Measurements from ENCODE around the gene SLC35E1. TPM values are rescaled to one million over a fixed set of nuclear protein-coding genes. Genes with fewer than 3 reads are reported as not detected.

SLC35E1 gene
- total and polyA plus RNA-seq, 2 of the 13 experiments (the other 11 are each of a cell fraction or from before 2014, with no cell fraction given) = 21.2 to 46.5 TPM

DNA sequence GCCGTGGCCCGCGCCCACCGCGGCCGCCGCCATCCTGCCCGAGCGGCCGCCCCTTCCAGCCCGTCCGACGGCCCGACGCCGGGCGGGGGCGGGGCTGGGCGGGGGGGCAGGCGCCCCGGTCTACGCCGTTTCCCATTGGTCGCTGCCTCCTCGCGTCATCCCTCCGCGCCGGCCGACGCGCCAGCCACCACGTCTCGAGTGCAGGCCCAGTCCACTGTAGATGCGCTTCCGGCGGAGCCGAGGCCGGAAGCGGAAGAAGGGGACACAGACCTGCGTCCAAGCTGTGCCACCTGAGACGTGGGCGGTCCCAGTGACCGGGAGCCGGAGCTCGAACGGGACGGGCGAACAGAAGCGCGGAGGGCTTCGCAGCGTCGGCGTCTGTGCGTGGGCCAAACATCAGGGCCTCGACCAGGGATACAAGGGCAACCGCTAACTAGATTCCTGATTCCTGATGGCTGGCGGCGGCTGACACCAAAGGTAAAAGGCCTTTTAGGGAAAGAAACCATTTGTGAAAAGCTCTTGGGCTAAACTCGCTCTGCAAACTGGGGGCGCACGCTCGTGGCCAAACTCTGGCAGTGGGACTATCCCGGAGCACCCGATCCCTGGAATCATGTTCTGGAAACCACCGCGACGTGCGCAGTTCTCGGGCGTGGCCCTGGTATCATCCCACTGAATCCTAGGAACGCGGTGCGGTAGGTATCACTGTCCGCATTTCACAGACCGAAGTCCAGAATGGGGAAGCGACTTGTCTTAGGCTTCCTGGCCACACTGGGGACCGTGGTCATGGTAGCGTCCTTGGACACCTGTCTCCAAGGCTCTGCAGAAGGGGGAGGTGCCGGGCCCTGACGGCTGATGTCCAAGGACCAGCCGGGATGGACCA, at the start of gene SLC35E1 (continued):
- TF ChIP-seq, protein P1, sequence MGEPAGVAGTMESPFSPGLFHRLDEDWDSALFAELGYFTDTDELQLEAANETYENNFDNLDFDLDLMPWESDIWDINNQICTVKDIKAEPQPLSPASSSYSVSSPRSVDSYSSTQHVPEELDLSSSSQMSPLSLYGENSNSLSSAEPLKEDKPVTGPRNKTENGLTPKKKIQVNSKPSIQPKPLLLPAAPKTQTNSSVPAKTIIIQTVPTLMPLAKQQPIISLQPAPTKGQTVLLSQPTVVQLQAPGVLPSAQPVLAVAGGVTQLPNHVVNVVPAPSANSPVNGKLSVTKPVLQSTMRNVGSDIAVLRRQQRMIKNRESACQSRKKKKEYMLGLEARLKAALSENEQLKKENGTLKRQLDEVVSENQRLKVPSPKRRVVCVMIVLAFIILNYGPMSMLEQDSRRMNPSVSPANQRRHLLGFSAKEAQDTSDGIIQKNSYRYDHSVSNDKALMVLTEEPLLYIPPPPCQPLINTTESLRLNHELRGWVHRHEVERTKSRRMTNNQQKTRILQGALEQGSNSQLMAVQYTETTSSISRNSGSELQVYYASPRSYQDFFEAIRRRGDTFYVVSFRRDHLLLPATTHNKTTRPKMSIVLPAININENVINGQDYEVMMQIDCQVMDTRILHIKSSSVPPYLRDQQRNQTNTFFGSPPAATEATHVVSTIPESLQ (CRISPR knock-in tag; conservative IDR thresholded peaks at IDR 0.05) = no peak
- TF ChIP-seq YEATS2 (CRISPR knock-in tag; IDR thresholded peaks at IDR 0.05; ENCODE audit: borderline replicate concordance) (peak; percentile 94), GPN1 (CRISPR knock-in tag; IDR thresholded peaks at IDR 0.05; ENCODE audit: borderline replicate concordance) (no peak), ZNF839 (CRISPR knock-in tag; IDR thresholded peaks at IDR 0.05; ENCODE audit: borderline replicate concordance) (no peak), CHD4 (IDR thresholded peaks at IDR 0.05; ENCODE audit: borderline replicate concordance, low read length) (no peak), ZNF773 (CRISPR knock-in tag; IDR thresholded peaks at IDR 0.05; ENCODE audit: borderline replicate concordance) (no peak), ARID2 (CRISPR knock-in tag; IDR thresholded peaks at IDR 0.05; ENCODE audit: borderline replicate concordance) (0 out of 2 replicates have a peak, but pooled peaks have one; percentile 6), TBL1XR1 (IDR thresholded peaks at IDR 0.05; ENCODE audit: borderline replicate concordance, low read length, partially characterized antibody) (no peak), NONO (IDR thresholded peaks at IDR 0.05) (no peak), NONO (CRISPR knock-in tag; conservative IDR thresholded peaks at IDR 0.05) (peak; percentile 78), NR2C2 (CRISPR knock-in tag; IDR thresholded peaks at IDR 0.05; ENCODE audit: borderline replicate concordance) (peak; percentile 93), SMC3 (IDR thresholded peaks at IDR 0.05; ENCODE audit: low read length) (no peak), ELF3 (CRISPR knock-in tag; IDR thresholded peaks at IDR 0.05) (peak; percentile 90), FOXO1 (CRISPR knock-in tag; IDR thresholded peaks at IDR 0.05) (peak; percentile 35; the same call in 1 of the 2 replicates), NKX3-1 (CRISPR knock-in tag; IDR thresholded peaks at IDR 0.05) (peak; percentile 74; the same call in 1 of the 2 replicates), BRD4 (CRISPR knock-in tag; IDR thresholded peaks at IDR 0.05) (peak; percentile 58; the same call in 1 of the 2 replicates), ATRX (CRISPR knock-in tag; IDR thresholded peaks at IDR 0.05; ENCODE audit: borderline replicate concordance) (no peak), NBN (conservative IDR thresholded peaks at IDR 0.05) (no peak), ARNTL (CRISPR knock-in tag; IDR thresholded peaks at IDR 0.05) (no peak; the same call in 1 of the 2 replicates), EED (CRISPR knock-in tag; IDR thresholded peaks at IDR 0.05) (no peak)
- TF ChIP-seq, protein P2, sequence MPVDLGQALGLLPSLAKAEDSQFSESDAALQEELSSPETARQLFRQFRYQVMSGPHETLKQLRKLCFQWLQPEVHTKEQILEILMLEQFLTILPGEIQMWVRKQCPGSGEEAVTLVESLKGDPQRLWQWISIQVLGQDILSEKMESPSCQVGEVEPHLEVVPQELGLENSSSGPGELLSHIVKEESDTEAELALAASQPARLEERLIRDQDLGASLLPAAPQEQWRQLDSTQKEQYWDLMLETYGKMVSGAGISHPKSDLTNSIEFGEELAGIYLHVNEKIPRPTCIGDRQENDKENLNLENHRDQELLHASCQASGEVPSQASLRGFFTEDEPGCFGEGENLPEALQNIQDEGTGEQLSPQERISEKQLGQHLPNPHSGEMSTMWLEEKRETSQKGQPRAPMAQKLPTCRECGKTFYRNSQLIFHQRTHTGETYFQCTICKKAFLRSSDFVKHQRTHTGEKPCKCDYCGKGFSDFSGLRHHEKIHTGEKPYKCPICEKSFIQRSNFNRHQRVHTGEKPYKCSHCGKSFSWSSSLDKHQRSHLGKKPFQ (CRISPR knock-in tag; IDR thresholded peaks at IDR 0.05; ENCODE audit: insufficient replicate concordance) = peak; percentile 36
- TF ChIP-seq, protein P3, sequence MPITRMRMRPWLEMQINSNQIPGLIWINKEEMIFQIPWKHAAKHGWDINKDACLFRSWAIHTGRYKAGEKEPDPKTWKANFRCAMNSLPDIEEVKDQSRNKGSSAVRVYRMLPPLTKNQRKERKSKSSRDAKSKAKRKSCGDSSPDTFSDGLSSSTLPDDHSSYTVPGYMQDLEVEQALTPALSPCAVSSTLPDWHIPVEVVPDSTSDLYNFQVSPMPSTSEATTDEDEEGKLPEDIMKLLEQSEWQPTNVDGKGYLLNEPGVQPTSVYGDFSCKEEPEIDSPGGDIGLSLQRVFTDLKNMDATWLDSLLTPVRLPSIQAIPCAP (CRISPR knock-in tag; IDR thresholded peaks at IDR 0.05; ENCODE audit: low read depth) = 0 out of 2 replicates have a peak, but pooled peaks have one; percentile 49
- TF ChIP-seq, protein P4, sequence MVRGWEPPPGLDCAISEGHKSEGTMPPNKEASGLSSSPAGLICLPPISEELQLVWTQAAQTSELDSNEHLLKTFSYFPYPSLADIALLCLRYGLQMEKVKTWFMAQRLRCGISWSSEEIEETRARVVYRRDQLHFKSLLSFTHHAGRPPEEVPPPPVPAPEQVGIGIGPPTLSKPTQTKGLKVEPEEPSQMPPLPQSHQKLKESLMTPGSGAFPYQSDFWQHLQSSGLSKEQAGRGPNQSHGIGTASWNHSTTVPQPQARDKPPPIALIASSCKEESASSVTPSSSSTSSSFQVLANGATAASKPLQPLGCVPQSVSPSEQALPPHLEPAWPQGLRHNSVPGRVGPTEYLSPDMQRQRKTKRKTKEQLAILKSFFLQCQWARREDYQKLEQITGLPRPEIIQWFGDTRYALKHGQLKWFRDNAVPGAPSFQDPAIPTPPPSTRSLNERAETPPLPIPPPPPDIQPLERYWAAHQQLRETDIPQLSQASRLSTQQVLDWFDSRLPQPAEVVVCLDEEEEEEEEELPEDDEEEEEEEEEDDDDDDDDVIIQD (CRISPR knock-in tag; IDR thresholded peaks at IDR 0.05; ENCODE audit: low read depth) = no peak

Measured in HepG2 (cell line).